Measurements from ENCODE around the gene NRXN3. TPM values are rescaled to one million over a fixed set of nuclear protein-coding genes. Genes with fewer than 3 reads are reported as not detected.

The NRXN3 gene
- total RNA-seq, 1 donor = 2.5 TPM

- Histone ChIP-seq H2AFZ (ENCODE audit: low read length) (no peak overlapping the region), H3K4me3 (ENCODE audit: insufficient read depth, low read length) (no peak overlapping the region), H3K36me3 (ENCODE audit: insufficient read depth, low read length) (no peaks in the 10 kb centered on the region), H3K9me3 (ENCODE audit: low read depth, low read length) (no peaks in the 10 kb centered on the region), H3K4me1 (ENCODE audit: insufficient read depth, low read length) (no peaks in the 10 kb centered on the region), H3K27me3 (ENCODE audit: insufficient read depth, low read length) (no peaks in the 10 kb centered on the region), H3K4me2 (ENCODE audit: insufficient read depth, low read length) (no peak overlapping the region), H3K27ac (ENCODE audit: low read depth, low read length) (no peak overlapping the region), H4K20me1 (ENCODE audit: insufficient read depth, low read length) (no peaks in the 10 kb centered on the region), H3K79me2 (ENCODE audit: insufficient read depth, low read length) (no peaks in the 10 kb centered on the region)
- no peak for DNase-seq (ENCODE audit: insufficient read length, low spot score, missing footprints)
- TF ChIP-seq, protein P1, sequence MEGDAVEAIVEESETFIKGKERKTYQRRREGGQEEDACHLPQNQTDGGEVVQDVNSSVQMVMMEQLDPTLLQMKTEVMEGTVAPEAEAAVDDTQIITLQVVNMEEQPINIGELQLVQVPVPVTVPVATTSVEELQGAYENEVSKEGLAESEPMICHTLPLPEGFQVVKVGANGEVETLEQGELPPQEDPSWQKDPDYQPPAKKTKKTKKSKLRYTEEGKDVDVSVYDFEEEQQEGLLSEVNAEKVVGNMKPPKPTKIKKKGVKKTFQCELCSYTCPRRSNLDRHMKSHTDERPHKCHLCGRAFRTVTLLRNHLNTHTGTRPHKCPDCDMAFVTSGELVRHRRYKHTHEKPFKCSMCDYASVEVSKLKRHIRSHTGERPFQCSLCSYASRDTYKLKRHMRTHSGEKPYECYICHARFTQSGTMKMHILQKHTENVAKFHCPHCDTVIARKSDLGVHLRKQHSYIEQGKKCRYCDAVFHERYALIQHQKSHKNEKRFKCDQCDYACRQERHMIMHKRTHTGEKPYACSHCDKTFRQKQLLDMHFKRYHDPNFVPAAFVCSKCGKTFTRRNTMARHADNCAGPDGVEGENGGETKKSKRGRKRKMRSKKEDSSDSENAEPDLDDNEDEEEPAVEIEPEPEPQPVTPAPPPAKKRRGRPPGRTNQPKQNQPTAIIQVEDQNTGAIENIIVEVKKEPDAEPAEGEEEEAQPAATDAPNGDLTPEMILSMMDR (IDR thresholded peaks at IDR 0.05; ENCODE audit: extremely low read depth, low read depth, low read length) = no peak
These were observed 594.5 kb downstream of the NRXN3 start for GRCh38 chr14:78764645-78765044.

DNA sequence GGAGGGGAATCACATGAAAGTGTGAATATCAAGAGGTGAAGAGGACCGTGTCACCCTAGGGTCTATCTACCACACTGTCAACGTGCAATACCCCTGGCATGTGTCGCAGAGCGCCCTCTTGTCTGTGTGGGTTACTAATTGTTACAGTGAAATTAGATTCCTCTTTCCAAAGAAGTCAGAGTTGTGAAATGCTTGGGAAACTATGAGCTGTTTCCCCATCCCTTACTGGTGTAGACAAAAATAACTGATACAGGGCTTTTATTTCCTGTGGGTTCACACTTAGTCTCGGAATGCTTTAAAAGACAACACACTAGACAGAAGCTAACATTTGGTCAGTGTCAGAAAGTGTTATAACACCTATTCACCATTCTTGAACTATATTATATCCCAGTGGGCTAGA is 597.3 kb downstream of the NRXN3 start:
- no peaks in the 10 kb centered on the region for H3K4me1 ChIP-seq (ENCODE audit: insufficient read depth, low read length)
- TF ChIP-seq, protein P1 (IDR thresholded peaks at IDR 0.05; ENCODE audit: extremely low read depth, low read depth, low read length) = no peak
- no peak overlapping the region for H3K4me3 ChIP-seq (ENCODE audit: insufficient read depth, low read length)
- no peaks in the 10 kb centered on the region for H4K20me1 ChIP-seq (ENCODE audit: insufficient read depth, low read length)
- no peaks in the 10 kb centered on the region for H3K27me3 ChIP-seq (ENCODE audit: insufficient read depth, low read length)
- H3K9me3 ChIP-seq (ENCODE audit: low read depth, low read length) = no peaks in the 10 kb centered on the region
- no peak overlapping the region for H2AFZ ChIP-seq (ENCODE audit: low read length)
- no peaks in the 10 kb centered on the region for H3K79me2 ChIP-seq (ENCODE audit: insufficient read depth, low read length)
- H3K27ac ChIP-seq (ENCODE audit: low read depth, low read length) = no peak overlapping the region
- no peak for DNase-seq (ENCODE audit: insufficient read length, low spot score, missing footprints)
- no peak overlapping the region for H3K4me2 ChIP-seq (ENCODE audit: insufficient read depth, low read length)
- H3K36me3 ChIP-seq (ENCODE audit: insufficient read depth, low read length) = no peaks in the 10 kb centered on the region

DNA sequence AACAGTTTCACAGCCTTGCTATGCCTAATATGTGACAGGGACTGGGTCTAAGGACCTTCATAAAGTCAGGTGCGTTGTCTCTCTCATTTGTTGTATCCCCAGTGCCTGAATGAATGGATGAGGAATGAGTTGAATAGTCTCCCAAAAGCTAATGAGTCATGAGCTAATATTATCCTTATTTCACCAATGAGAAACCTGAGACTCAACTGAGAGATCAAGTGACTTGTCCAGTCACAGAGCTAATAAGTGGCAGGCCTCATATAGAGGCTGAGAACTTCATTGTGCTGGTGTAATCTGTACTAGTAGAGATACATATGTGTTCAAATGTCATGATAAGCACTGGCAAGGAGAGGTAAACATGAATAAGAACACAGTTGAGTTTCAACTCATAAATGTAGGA is 612.4 kb downstream of the NRXN3 start:
- Histone ChIP-seq H3K4me1 (ENCODE audit: insufficient read depth, low read length) (no peaks in the 10 kb centered on the region), H3K36me3 (ENCODE audit: insufficient read depth, low read length) (no peaks in the 10 kb centered on the region), H3K79me2 (ENCODE audit: insufficient read depth, low read length) (no peaks in the 10 kb centered on the region), H3K9me3 (ENCODE audit: low read depth, low read length) (no peaks in the 10 kb centered on the region), H2AFZ (ENCODE audit: low read length) (no peak overlapping the region), H3K27me3 (ENCODE audit: insufficient read depth, low read length) (no peaks in the 10 kb centered on the region), H4K20me1 (ENCODE audit: insufficient read depth, low read length) (no peaks in the 10 kb centered on the region), H3K27ac (ENCODE audit: low read depth, low read length) (no peak overlapping the region), H3K4me3 (ENCODE audit: insufficient read depth, low read length) (no peak overlapping the region), H3K4me2 (ENCODE audit: insufficient read depth, low read length) (no peak overlapping the region)
- no peak for DNase-seq (ENCODE audit: insufficient read length, low spot score, missing footprints)
- TF ChIP-seq, protein P1 (IDR thresholded peaks at IDR 0.05; ENCODE audit: extremely low read depth, low read depth, low read length) = no peak

- DNase-seq (ENCODE audit: insufficient read length, low spot score, missing footprints) = no peak
- Histone ChIP-seq H3K4me1 (ENCODE audit: insufficient read depth, low read length) (no peaks in the 10 kb centered on the region), H3K36me3 (ENCODE audit: insufficient read depth, low read length) (no peaks in the 10 kb centered on the region), H3K9me3 (ENCODE audit: low read depth, low read length) (peaks cover 2% of the 10 kb centered on the region), H3K79me2 (ENCODE audit: insufficient read depth, low read length) (no peaks in the 10 kb centered on the region), H3K4me2 (ENCODE audit: insufficient read depth, low read length) (no peak overlapping the region), H2AFZ (ENCODE audit: low read length) (no peak overlapping the region), H3K4me3 (ENCODE audit: insufficient read depth, low read length) (no peak overlapping the region), H3K27ac (ENCODE audit: low read depth, low read length) (no peak overlapping the region), H4K20me1 (ENCODE audit: insufficient read depth, low read length) (no peaks in the 10 kb centered on the region), H3K27me3 (ENCODE audit: insufficient read depth, low read length) (no peaks in the 10 kb centered on the region)
- TF ChIP-seq, protein P1 (IDR thresholded peaks at IDR 0.05; ENCODE audit: extremely low read depth, low read depth, low read length) = no peak
These were observed 615.1 kb downstream of the NRXN3 start for GRCh38 chr14:78785265-78785664.

Measured in osteoblast (primary cell).